Neural progenitor cell (in vitro differentiated cells): ENCODE data around the gene PIP4K2A.

ENCODE experiments used
- CTCF ChIP-seq: fragments of 200-600 bp; sonication (generic); IDR thresholded peaks from 2 replicates; pipeline ENCODE4 v1.5.1; 2017; ENCODE audit warnings: antibody characterized with exemption, mild to moderate bottlenecking
- EZH2 ChIP-seq: fragments of 200-600 bp; sonication (generic); IDR thresholded peaks from 2 replicates; pipeline ENCODE4 v1.6.1; 2017; ENCODE audit warnings: antibody characterized with exemption, mild to moderate bottlenecking, moderate library complexity

GRCh38 chr10:22501413-22501812 lies 213.0 kb downstream of the PIP4K2A start:
- TF ChIP-seq CTCF, result no peak
- no peak for TF ChIP-seq EZH2
